Kidney (tissue), 14 donors: Measurements from ENCODE around the gene HFM1. TPM values are rescaled to one million over a fixed set of nuclear protein-coding genes. Genes with fewer than 3 reads are reported as not detected.
"Not testable (repeated sequence)": the region's sequence is repeated elsewhere in the genome, so short reads cannot be mapped to it uniquely, and the experiment has no call there.

ENCODE experiments used
- DNase-seq, 5 donors: peaks; one replicate each; pipeline ENCODE4 v3.0.0-alpha.2; 2013 to 2020
- FAIRE-seq: peaks from 2 replicates; lab custom pipeline; 2012; peaks lifted over from hg19 to GRCh38; lab: Jason Lieb, UNC
- H3K27ac ChIP-seq, 2 donors: one replicate each; pipeline ENCODE4 v1.7.0; 2013; ENCODE audit warnings: low read depth in 2 of 2, low read length in 2 of 2, inconsistent platforms in 1 of 2
- H3K27me3 ChIP-seq: one replicate; pipeline ENCODE4 v1.7.1; 2013; ENCODE audit warnings: low read length, inconsistent platforms; ENCODE audit not compliant: control insufficient read depth, insufficient read depth
- H3K36me3 ChIP-seq, 3 donors: one replicate each; pipeline versions ENCODE4 v1.7.0 to v1.7.1; 2013; ENCODE audit warnings: low read length in 3 of 3, control low read depth in 1 of 3, inconsistent platforms in 1 of 3; ENCODE audit not compliant: insufficient read depth in 3 of 3, control insufficient read depth in 2 of 3
- H3K4me1 ChIP-seq, 3 donors: one replicate each; pipeline versions ENCODE4 v1.7.0 to v1.7.1; 2013; ENCODE audit warnings: low read length in 3 of 3, inconsistent platforms in 1 of 3, low read depth in 1 of 3; ENCODE audit not compliant: control insufficient read depth in 2 of 3, insufficient read depth in 2 of 3
- H3K4me3 ChIP-seq, 3 donors: one replicate each; pipeline versions ENCODE4 v1.7.0 to v1.8.1; 2013; ENCODE audit warnings: low read length in 3 of 3, control low read depth in 1 of 3, inconsistent platforms in 1 of 3
- H3K9ac ChIP-seq, 3 donors: one replicate each; pipeline versions ENCODE4 v1.7.0 to v1.7.1; 2013; ENCODE audit warnings: low read length in 3 of 3, control low read depth in 1 of 3, inconsistent platforms in 1 of 3
- H3K9me3 ChIP-seq, 3 donors: one replicate each; pipeline versions ENCODE4 v1.7.0 to v1.7.1; 2013; ENCODE audit warnings: low read length in 3 of 3, control low read depth in 1 of 3, inconsistent platforms in 1 of 3; ENCODE audit not compliant: control insufficient read depth in 2 of 3, insufficient read depth in 1 of 3
- CTCF ChIP-seq: IDR thresholded peaks from 3 replicates; pipeline ENCODE4 v1.5.1; 2012; ENCODE audit warnings: mild to moderate bottlenecking, moderate library complexity, borderline replicate concordance; ENCODE audit not compliant: insufficient read depth; ENCODE audit errors: extremely low read depth
- intact Hi-C: fragments of 100-400 bp; cut with DNase I; formaldehyde crosslinking; loops from one replicate; pipeline ENCODE4 v1.11.1; 2022
- polyA plus RNA-seq: library from polyadenylated mRNA; stranded (reverse); fragments of 350-450 nt; fragmentation: Illumina TruSeq; extraction: RNeasy Lipid Tissue Mini Kit (QIAGEN cat#74804); gene quantifications from one replicate; pipeline ENCODE4 v1.2.3, GENCODE V29; 2014; ENCODE audit warnings: low read depth, low replicate concordance; ENCODE audit not compliant: insufficient read depth
- total RNA-seq: library from RNA; stranded (reverse); fragmentation: NEBNext Ultra II Directional; extraction: Animal tissue kit (Norgen Biotek cat#: 25700); gene quantifications from one replicate; pipeline ENCODE4 v1.2.1, GENCODE V29; 2021
- donor health status: control.
- donor health status: control.
- donor health status: control.
- donor health status: control.
- donor health status: control.
- donor health status: DM: yes; HTN: yes; CAD: no.
- donor health status: Normal renal cell carcinoma (clear cell type).

HFM1 gene
- total and polyA plus RNA-seq, 2 donors from 2014 or later = 1.2 TPM

GRCh38 chr1:91386109-91386508 lies 18.5 kb downstream of the HFM1 start:
- Histone ChIP-seq H3K4me1 (no peaks in the 10 kb centered on the region), H3K27ac (no peak overlapping the region), H3K4me3 (no peak overlapping the region), H3K27me3 (no peaks in the 10 kb centered on the region), H3K9ac (no peak overlapping the region), H3K36me3 (no peaks in the 10 kb centered on the region), H3K9me3 (no peaks in the 10 kb centered on the region)
- no peak for FAIRE-seq
- no peak for DNase-seq
- no peak for TF ChIP-seq CTCF
- intact Hi-C loops = no loop called here

GRCh38 chr1:91383456-91383855 lies 21.2 kb downstream of the HFM1 start:
- no peaks in the 10 kb centered on the region for H3K4me1 ChIP-seq
- intact Hi-C loops = no loop called here
- H3K27me3 ChIP-seq = no peaks in the 10 kb centered on the region
- no peak for DNase-seq
- H3K4me3 ChIP-seq = no peak overlapping the region
- FAIRE-seq = no peak
- no peaks in the 10 kb centered on the region for H3K36me3 ChIP-seq
- no peak for TF ChIP-seq CTCF
- H3K9ac ChIP-seq = no peak overlapping the region
- H3K9me3 ChIP-seq = no peaks in the 10 kb centered on the region
- no peak overlapping the region for H3K27ac ChIP-seq

- no peak overlapping the region for H3K27ac ChIP-seq
- H3K4me3 ChIP-seq = no peak overlapping the region
- no peaks in the 10 kb centered on the region for H3K4me1 ChIP-seq
- H3K9me3 ChIP-seq = no peaks in the 10 kb centered on the region
- DNase-seq (no peak), FAIRE-seq (no peak)
- no peaks in the 10 kb centered on the region for H3K36me3 ChIP-seq
- H3K27me3 ChIP-seq = no peaks in the 10 kb centered on the region
- H3K9ac ChIP-seq = no peak overlapping the region
- TF ChIP-seq CTCF = no peak
- intact Hi-C loops = no loop called here
These were observed 22.8 kb downstream of the HFM1 start for GRCh38 chr1:91381844-91382243.

- Histone ChIP-seq H3K4me1 (no peaks in the 10 kb centered on the region), H3K9ac (no peak overlapping the region), H3K9me3 (no peaks in the 10 kb centered on the region), H3K4me3 (no peak overlapping the region), H3K36me3 (peaks cover 0 to 2% (median 0%) of the 10 kb centered on the region in 3 donors), H3K27me3 (no peaks in the 10 kb centered on the region), H3K27ac (no peak overlapping the region)
- FAIRE-seq (no peak), DNase-seq (no peak)
- intact Hi-C loops = no loop called here
- no peak for TF ChIP-seq CTCF
These were observed 30.6 kb downstream of the HFM1 start for GRCh38 chr1:91374086-91374485.

DNA sequence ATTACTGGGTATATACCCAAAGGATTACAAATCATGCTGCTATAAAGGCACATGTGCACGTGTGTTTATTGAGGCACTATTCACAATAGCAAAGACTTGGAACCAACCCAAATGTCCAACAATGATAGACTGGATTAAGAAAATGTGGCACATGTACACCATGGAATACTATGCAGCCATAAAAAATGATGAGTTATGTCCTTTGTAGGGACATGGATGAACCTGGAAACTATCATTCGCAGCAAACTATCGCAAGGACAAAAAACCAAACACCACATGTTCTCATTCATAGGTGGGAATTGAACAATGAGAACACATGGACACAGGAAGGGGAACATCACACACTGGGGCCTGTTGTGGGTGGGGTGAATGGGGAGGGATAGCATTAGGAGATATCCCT lies 32.4 kb downstream of the HFM1 start:
- H3K27me3 ChIP-seq, H3K36me3 ChIP-seq, H3K4me3 ChIP-seq, H3K9me3 ChIP-seq, H3K9ac ChIP-seq, H3K4me1 ChIP-seq, H3K27ac ChIP-seq, intact Hi-C loops, FAIRE-seq, DNase-seq: not testable (repeated sequence)
